Ecto neural progenitor cell (in vitro differentiated cells): ENCODE data around the gene WEE2.

ENCODE experiments used
- DNase-seq: peaks from one replicate; pipeline ENCODE4 v3.0.0-alpha.2; 2018; ENCODE audit warnings: low spot score

Gene WEE2

GRCh38 chr7:141691540-141691939 lies 16.6 kb upstream of the WEE2 start:
- DNase-seq = no peak

GRCh38 chr7:141691961-141692360 lies 16.2 kb upstream of the WEE2 start:
- no peak for DNase-seq

- no peak for DNase-seq
Measured at GRCh38 chr7:141693082-141693481, 15.1 kb upstream of the WEE2 start.

GRCh38 chr7:141695803-141696289 lies 12.3 kb upstream of the WEE2 start:
- no peak for DNase-seq

- DNase-seq = no peak
Measured at GRCh38 chr7:141696348-141696747, 11.8 kb upstream of the WEE2 start.

GRCh38 chr7:141697211-141697871 lies 10.8 kb upstream of the WEE2 start:
- no peak for DNase-seq

GRCh38 chr7:141698247-141699015 lies 9.7 kb upstream of the WEE2 start:
- no peak for DNase-seq

GRCh38 chr7:141699860-141700259 lies 8.3 kb upstream of the WEE2 start:
- DNase-seq = no peak

GRCh38 chr7:141700296-141700847 lies 7.8 kb upstream of the WEE2 start:
- DNase-seq = no peak

GRCh38 chr7:141700848-141701371 lies 7.2 kb upstream of the WEE2 start:
- no peak for DNase-seq

- peak; percentile 65 for DNase-seq
Measured at GRCh38 chr7:141701489-141702046, 6.6 kb upstream of the WEE2 start.

- DNase-seq = peak; percentile 64
Measured at GRCh38 chr7:141702047-141702567, 6.0 kb upstream of the WEE2 start, which contains the start of gene DENND11. DENND11 (minus strand) TSS chr7:141702166; CDS start chr7:141702153, 13 bp downstream.

GRCh38 chr7:141702892-141703291 lies 5.3 kb upstream of the WEE2 start:
- DNase-seq = no peak

- no peak for DNase-seq
Measured at GRCh38 chr7:141704112-141704511, 4.0 kb upstream of the WEE2 start.

- no peak for DNase-seq
Measured at GRCh38 chr7:141704741-141705140, 3.4 kb upstream of the WEE2 start.

- DNase-seq = no peak
Measured at GRCh38 chr7:141706239-141707064, 1.7 kb upstream of the WEE2 start.

- DNase-seq = no peak
Measured at GRCh38 chr7:141709318-141709717, 1.2 kb downstream of the WEE2 start.

GRCh38 chr7:141709749-141710148 lies 1.6 kb downstream of the WEE2 start:
- no peak for DNase-seq

- no peak for DNase-seq
Measured at GRCh38 chr7:141710301-141710700, 2.1 kb downstream of the WEE2 start.

- no peak for DNase-seq
Measured at GRCh38 chr7:141712603-141713255, 4.6 kb downstream of the WEE2 start.

GRCh38 chr7:141713890-141714289 lies 5.7 kb downstream of the WEE2 start:
- no peak for DNase-seq
